HL-60 (cell line): ENCODE results near the gene CASP12.

Experiments
- DNase-seq, 2 experiments: peaks; one replicate each; pipeline ENCODE4 v3.0.0-alpha.2; 2010 to 2020; ENCODE audit warnings: low read depth in 1 of 2, low spot score in 1 of 2
- H3K27ac ChIP-seq: fragments of 250-450 bp; sonication (Bioruptor Pico); replicated peaks from 2 replicates; pipeline ENCODE4 v1.5.1; 2020; ENCODE audit warnings: mild to moderate bottlenecking, moderate library complexity
- H3K27me3 ChIP-seq: fragments of 250-450 bp; sonication (Bioruptor Pico); 2 replicates; pipeline ENCODE4 v1.5.1; 2021; ENCODE audit warnings: mild to moderate bottlenecking, moderate library complexity; ENCODE audit not compliant: insufficient read depth, poor library complexity, severe bottlenecking
- H3K4me3 ChIP-seq: replicated peaks from 2 replicates; pipeline ENCODE4 v1.5.1; 2011; ENCODE audit warnings: mild to moderate bottlenecking, control low read depth, low read length; ENCODE audit not compliant: insufficient read depth
- CTCF ChIP-seq: IDR thresholded peaks from one replicate; pipeline ENCODE4 v1.5.1; 2011; ENCODE audit warnings: low read length, control low read depth, inconsistent platforms; ENCODE audit not compliant: insufficient read depth
- GABPA ChIP-seq: IDR thresholded peaks from 2 replicates; pipeline ENCODE4 v1.6.1; 2012; ENCODE audit warnings: low read depth
- POLR2AphosphoS5 ChIP-seq: IDR thresholded peaks from 2 replicates; pipeline ENCODE4 v1.6.1; 2012; ENCODE audit warnings: low read depth
- REST ChIP-seq: IDR thresholded peaks from 2 replicates; pipeline ENCODE4 v1.6.1; 2012; ENCODE audit warnings: low read depth; ENCODE audit not compliant: insufficient replicate concordance
- SPI1 ChIP-seq: IDR thresholded peaks from 2 replicates; pipeline ENCODE4 v1.6.1; 2012; ENCODE audit warnings: low read depth, mild to moderate bottlenecking, borderline replicate concordance

Gene CASP12

GRCh38 chr11:104876324-104876723 is 21.9 kb downstream of the CASP12 start:
- H3K27me3 ChIP-seq, result no peaks in the 10 kb centered on the region
- TF ChIP-seq REST (no peak), SPI1 (no peak), CTCF (no peak), GABPA (no peak), POLR2AphosphoS5 (no peak)
- no peak overlapping the region for H3K27ac ChIP-seq
- DNase-seq, result no peak
- no peak overlapping the region for H3K4me3 ChIP-seq

- Histone ChIP-seq H3K4me3 (no peak overlapping the region), H3K27me3 (no peaks in the 10 kb centered on the region), H3K27ac (no peak overlapping the region)
- TF ChIP-seq CTCF, result peak; percentile 25
- TF ChIP-seq SPI1, result no peak
- peak in 1 of 2 experiments; percentile 5 for DNase-seq
These were observed 25.0 kb downstream of the CASP12 start for GRCh38 chr11:104873252-104873651.

GRCh38 chr11:104872393-104872792 is 25.9 kb downstream of the CASP12 start:
- DNase-seq, result no peak
- no peaks in the 10 kb centered on the region for H3K27me3 ChIP-seq
- no peak overlapping the region for H3K4me3 ChIP-seq
- TF ChIP-seq REST, result no peak
- no peak for TF ChIP-seq POLR2AphosphoS5
- TF ChIP-seq CTCF, result no peak
- H3K27ac ChIP-seq, result no peak overlapping the region

- no peak overlapping the region for H3K4me3 ChIP-seq
- TF ChIP-seq GABPA (no peak), CTCF (no peak), REST (no peak), POLR2AphosphoS5 (no peak), SPI1 (no peak)
- H3K27ac ChIP-seq, result no peak overlapping the region
- DNase-seq, result no peak
- no peaks in the 10 kb centered on the region for H3K27me3 ChIP-seq
These were observed 27.4 kb downstream of the CASP12 start for GRCh38 chr11:104870910-104871309.
